LNCaP clone FGC (cell line): Measurements from ENCODE around the gene PPP1R37.
A peak's percentile ranks its signal among the peaks of the same experiment; 100 is the strongest.

Experiments used
- DNase-seq: peaks from one replicate; pipeline ENCODE4 v3.0.0-alpha.2; 2011; ENCODE audit warnings: low read depth
- H3K4me3 ChIP-seq: 2 replicates; pipeline ENCODE4 v1.5.1; 2011; ENCODE audit warnings: mild to moderate bottlenecking, low read depth, low read length, control low read depth
- TF ChIP-seq, protein P1 (sequence below): IDR thresholded peaks from 2 replicates; pipeline ENCODE4 v1.5.1; 2012; ENCODE audit warnings: mild to moderate bottlenecking; ENCODE audit not compliant: control insufficient read depth, insufficient read depth; ENCODE audit errors: extremely low read depth

The PPP1R37 gene

GRCh38 chr19:45107621-45108150 is 14.7 kb downstream of the PPP1R37 start:
- TF ChIP-seq, protein P1, sequence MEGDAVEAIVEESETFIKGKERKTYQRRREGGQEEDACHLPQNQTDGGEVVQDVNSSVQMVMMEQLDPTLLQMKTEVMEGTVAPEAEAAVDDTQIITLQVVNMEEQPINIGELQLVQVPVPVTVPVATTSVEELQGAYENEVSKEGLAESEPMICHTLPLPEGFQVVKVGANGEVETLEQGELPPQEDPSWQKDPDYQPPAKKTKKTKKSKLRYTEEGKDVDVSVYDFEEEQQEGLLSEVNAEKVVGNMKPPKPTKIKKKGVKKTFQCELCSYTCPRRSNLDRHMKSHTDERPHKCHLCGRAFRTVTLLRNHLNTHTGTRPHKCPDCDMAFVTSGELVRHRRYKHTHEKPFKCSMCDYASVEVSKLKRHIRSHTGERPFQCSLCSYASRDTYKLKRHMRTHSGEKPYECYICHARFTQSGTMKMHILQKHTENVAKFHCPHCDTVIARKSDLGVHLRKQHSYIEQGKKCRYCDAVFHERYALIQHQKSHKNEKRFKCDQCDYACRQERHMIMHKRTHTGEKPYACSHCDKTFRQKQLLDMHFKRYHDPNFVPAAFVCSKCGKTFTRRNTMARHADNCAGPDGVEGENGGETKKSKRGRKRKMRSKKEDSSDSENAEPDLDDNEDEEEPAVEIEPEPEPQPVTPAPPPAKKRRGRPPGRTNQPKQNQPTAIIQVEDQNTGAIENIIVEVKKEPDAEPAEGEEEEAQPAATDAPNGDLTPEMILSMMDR, result no peak
- no peak overlapping the region for H3K4me3 ChIP-seq
- DNase-seq, result no peak

- TF ChIP-seq, protein P1, result no peak
- H3K4me3 ChIP-seq, result no peak overlapping the region
Observed at GRCh38 chr19:45110851-45111266, 17.9 kb downstream of the PPP1R37 start.

DNA sequence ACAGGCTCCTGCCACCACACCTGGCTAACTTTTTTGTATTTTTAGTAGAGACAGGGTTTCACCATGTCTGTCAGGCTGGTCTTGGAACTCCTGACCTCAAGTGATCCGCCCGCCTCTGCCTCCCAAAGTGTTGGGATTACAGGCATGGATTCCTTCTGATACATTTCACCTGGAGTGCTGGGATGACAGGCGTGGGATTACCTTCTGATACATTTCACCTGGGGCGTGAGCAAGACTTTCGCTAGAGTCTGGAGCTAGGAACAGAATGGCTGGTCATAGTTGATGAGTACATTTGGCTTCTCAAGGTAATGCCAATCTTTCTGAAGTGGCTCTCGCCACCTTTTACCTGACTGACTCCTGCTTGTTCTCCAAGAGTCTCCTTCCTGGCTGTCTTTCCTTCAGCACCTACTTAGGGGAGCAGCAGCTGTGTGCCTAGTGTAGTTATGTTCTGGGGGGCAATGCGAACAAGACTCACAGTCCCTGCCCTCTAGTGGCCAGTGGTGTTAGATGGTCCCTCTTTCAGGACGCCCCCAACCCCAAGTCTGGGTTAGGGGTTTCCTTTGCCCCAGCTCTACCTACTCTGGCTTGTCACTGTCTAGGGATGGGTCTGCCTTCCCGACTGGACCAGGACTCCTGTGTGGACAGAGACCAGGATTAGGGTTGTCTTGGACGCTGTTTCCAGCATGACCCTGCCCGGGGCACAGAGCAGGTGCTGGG is 19.3 kb downstream of the PPP1R37 start:
- no peak for DNase-seq
- H3K4me3 ChIP-seq, result no peak overlapping the region
- TF ChIP-seq, protein P1, result no peak

More at GRCh38 chr19:45110851-45111266, 17.9 kb downstream of the PPP1R37 start:
- no peak for DNase-seq

DNA sequence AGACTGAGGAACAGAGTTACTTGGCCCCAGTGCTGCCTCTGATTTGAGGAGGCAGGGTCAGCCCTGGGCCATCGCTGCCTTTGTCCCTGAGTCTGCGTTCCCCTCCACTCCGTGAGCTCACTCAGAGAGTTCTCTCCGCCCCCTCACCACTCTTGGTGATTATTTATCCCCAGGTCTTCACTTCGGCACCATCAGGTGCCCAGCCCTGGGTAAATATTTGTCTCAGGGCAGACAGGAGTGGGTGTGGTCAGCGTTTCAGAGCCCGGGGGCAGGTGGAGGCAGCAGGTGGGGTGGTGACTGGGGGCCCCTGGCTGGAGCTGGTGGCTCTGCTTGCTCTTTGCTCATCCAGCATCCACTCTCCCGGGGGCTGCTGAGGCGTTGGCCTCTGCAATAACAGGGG is 20.6 kb downstream of the PPP1R37 start:
- DNase-seq, result no peak
- H3K4me3 ChIP-seq, result peak overlapping the region; percentile 16
- TF ChIP-seq, protein P1, result no peak

DNA sequence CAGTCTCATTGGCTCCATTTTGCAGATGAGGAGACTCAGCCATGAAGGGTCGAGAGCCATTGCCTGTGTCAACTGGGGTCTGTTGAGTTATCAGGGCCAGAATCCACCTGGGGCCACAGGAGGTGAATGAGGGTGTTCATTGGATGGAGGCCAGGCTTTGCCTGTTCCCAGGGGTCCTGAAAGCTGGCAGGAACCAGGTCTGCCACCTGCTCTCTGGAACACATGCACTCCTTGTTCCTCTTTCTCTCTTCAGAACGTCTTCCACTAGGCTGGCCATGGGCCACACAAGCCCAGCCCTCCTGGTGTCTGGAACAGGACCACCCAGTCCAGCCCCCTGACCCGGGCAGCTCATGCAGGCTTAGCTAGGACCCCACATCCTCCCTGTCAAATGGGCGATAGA is 21.1 kb downstream of the PPP1R37 start:
- DNase-seq, result no peak
- TF ChIP-seq, protein P1, result no peak
- no peak overlapping the region for H3K4me3 ChIP-seq

DNA sequence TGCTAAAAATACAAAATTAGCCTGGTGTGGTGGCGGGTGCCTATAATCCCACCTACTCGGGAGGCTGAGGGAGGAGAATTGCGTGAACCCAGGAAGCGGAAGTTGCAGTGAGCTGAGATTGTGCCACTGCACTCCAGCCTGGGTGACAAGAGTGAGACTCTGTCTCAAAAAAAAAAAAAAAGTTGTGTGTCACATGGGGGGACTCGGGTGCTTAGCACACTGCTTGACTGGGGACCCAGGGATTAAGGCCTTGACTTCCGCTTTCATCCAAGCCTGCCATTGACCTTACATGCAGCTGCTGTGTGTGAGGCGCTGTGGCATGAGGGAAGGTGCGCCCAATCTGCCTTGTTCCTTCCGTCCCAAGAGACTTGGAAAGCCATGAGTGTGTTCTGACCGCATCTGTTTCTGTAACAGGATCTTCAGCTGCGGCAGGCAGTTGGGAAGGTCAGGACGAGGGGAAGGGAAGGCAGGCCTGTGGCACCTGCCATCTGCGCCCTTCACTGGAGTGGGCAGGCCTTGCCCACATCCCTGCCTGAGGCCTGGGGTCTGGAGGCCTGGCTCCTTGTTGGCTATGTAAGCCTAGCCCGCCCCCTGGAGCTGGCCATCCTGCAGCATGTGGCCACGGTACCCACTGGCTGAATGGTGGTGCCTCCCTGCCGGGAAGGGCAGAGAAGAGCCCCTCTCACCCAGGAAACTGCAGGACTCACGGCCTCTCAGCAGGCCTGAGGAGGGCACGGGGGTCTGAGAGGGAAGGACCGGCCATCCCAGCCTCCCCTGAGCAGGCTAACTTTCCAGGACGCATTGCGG is 23.0 kb downstream of the PPP1R37 start:
- H3K4me3 ChIP-seq, result no peak overlapping the region
- DNase-seq, result no peak
- TF ChIP-seq, protein P1, result no peak
